SU-DHL-6 (cell line): ENCODE measurements around the gene KDM1B.

Experiments used
- EZH2phosphoT487 ChIP-seq: fragments of 200-600 bp; sonication (generic), shearing (Covaris generic); conservative IDR thresholded peaks from 2 replicates; pipeline ENCODE4 v1.6.1; 2018; ENCODE audit warnings: mild to moderate bottlenecking, antibody characterized with exemption, low read length, moderate library complexity, mixed read lengths
- TF ChIP-seq, protein P1 (sequence below): fragments of 200-600 bp; sonication (generic); IDR thresholded peaks from one replicate; pipeline ENCODE4 v1.5.1; 2017; ENCODE audit warnings: antibody characterized with exemption, mild to moderate bottlenecking, low read length, moderate library complexity; ENCODE audit not compliant: insufficient read depth, poor library complexity, severe bottlenecking

DNA sequence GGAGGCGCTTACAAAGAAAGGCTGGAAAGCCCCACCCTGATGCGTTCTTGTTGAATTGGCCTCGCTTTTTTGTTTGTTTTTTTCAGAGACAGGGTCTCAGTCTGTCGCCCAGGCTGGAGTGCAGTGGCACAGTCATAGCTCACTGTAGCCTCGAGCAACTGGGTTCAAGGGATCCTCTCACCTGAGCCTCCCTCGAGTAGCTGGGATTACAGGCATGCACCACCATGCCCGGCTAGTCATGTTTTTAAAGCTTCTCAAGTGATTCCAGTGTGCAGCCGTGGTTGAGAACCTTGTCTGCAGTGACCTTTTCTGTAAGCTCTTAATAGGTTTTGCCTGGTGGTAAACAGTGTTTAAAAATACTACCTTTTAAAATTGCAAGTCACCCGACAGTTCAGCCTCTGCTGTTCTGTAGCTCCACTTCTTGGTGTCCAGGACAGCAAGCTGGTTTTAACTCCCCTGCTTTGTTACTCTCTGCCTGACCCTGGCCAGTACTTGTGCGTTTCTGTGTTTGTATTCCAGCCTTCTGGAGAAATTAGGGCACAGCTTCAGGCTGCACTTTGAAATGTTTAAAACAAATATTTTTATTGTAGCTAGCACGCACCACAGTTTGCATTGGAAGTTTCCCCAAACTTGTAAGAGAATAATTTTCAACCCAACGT is 54.4 kb downstream of the KDM1B start:
- TF ChIP-seq, protein P1, sequence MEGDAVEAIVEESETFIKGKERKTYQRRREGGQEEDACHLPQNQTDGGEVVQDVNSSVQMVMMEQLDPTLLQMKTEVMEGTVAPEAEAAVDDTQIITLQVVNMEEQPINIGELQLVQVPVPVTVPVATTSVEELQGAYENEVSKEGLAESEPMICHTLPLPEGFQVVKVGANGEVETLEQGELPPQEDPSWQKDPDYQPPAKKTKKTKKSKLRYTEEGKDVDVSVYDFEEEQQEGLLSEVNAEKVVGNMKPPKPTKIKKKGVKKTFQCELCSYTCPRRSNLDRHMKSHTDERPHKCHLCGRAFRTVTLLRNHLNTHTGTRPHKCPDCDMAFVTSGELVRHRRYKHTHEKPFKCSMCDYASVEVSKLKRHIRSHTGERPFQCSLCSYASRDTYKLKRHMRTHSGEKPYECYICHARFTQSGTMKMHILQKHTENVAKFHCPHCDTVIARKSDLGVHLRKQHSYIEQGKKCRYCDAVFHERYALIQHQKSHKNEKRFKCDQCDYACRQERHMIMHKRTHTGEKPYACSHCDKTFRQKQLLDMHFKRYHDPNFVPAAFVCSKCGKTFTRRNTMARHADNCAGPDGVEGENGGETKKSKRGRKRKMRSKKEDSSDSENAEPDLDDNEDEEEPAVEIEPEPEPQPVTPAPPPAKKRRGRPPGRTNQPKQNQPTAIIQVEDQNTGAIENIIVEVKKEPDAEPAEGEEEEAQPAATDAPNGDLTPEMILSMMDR = no peak
- TF ChIP-seq EZH2phosphoT487 = no peak
